PFSK-1 (cell line): ENCODE measurements around the gene CCDC47.

Experiments
- FOXP2 ChIP-seq: optimal IDR thresholded peaks from 2 replicates; pipeline ENCODE3; 2011; ENCODE audit warnings: borderline replicate concordance, control low read depth, inconsistent platforms; ENCODE audit not compliant: insufficient read depth; ENCODE audit errors: extremely low read length, extremely low read depth
- POLR2AphosphoS5 ChIP-seq: IDR thresholded peaks from 2 replicates; pipeline ENCODE4 v1.6.1; 2012; ENCODE audit warnings: low read depth, mild to moderate bottlenecking, control low read depth, low read length, moderate library complexity
- SIN3A ChIP-seq: IDR thresholded peaks from 2 replicates; pipeline ENCODE4 v1.6.1; 2012; ENCODE audit warnings: mild to moderate bottlenecking, low read length, moderate library complexity, borderline replicate concordance; ENCODE audit not compliant: insufficient read depth
- TAF1 ChIP-seq: IDR thresholded peaks from 2 replicates; pipeline ENCODE4 v1.6.1; 2012; ENCODE audit warnings: low read length, control low read depth, borderline replicate concordance; ENCODE audit not compliant: insufficient read depth
- TF ChIP-seq, protein P1 (sequence below), 2 experiments: IDR thresholded peaks; 2 replicates each; pipeline versions ENCODE4 v1.6.1 to v1.8.0; 2011 to 2012; ENCODE audit warnings: low read depth in 2 of 2, low read length in 2 of 2, control low read depth in 1 of 2, inconsistent platforms in 1 of 2, mild to moderate bottlenecking in 1 of 2, moderate library complexity in 1 of 2; ENCODE audit not compliant: insufficient read depth in 1 of 2

The CCDC47 gene

DNA sequence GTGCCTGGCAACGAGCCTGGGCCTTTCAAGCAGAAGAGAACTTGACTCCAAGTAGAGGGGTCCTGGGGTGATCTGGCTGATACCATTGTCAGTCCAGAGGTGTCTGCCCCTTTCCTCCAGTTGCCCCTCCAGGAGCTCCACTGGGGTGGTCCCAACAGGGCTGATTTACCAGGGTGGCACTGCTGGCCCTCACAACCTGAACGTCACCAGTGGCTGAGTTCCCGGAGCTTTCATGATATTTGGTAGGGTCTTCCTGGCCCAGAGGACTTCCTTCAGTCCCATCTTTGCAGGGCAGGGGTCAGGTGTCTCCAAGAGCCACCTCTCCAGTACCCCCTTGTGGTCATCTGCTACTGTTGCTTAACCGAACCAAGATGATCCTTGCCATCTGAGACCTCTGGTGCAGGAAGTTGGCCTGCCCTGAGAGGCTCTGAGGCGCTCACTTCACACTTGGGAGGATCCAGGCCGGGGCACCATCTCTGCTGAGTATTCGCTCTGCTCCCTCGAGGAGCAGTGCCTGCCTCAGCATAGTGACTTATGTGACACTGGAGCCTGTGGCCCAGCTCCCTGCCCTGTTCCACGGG is 76.9 kb downstream of the CCDC47 start:
- no peak for TF ChIP-seq POLR2AphosphoS5
- TF ChIP-seq SIN3A = no peak
- TF ChIP-seq, protein P1, sequence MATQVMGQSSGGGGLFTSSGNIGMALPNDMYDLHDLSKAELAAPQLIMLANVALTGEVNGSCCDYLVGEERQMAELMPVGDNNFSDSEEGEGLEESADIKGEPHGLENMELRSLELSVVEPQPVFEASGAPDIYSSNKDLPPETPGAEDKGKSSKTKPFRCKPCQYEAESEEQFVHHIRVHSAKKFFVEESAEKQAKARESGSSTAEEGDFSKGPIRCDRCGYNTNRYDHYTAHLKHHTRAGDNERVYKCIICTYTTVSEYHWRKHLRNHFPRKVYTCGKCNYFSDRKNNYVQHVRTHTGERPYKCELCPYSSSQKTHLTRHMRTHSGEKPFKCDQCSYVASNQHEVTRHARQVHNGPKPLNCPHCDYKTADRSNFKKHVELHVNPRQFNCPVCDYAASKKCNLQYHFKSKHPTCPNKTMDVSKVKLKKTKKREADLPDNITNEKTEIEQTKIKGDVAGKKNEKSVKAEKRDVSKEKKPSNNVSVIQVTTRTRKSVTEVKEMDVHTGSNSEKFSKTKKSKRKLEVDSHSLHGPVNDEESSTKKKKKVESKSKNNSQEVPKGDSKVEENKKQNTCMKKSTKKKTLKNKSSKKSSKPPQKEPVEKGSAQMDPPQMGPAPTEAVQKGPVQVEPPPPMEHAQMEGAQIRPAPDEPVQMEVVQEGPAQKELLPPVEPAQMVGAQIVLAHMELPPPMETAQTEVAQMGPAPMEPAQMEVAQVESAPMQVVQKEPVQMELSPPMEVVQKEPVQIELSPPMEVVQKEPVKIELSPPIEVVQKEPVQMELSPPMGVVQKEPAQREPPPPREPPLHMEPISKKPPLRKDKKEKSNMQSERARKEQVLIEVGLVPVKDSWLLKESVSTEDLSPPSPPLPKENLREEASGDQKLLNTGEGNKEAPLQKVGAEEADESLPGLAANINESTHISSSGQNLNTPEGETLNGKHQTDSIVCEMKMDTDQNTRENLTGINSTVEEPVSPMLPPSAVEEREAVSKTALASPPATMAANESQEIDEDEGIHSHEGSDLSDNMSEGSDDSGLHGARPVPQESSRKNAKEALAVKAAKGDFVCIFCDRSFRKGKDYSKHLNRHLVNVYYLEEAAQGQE (IDR thresholded peaks at IDR 0.05; ENCODE audit: insufficient read depth in 1 of 2, low read depth in 2 of 2, low read length in 2 of 2) = no peak
- no peak for TF ChIP-seq FOXP2
- no peak for TF ChIP-seq TAF1

DNA sequence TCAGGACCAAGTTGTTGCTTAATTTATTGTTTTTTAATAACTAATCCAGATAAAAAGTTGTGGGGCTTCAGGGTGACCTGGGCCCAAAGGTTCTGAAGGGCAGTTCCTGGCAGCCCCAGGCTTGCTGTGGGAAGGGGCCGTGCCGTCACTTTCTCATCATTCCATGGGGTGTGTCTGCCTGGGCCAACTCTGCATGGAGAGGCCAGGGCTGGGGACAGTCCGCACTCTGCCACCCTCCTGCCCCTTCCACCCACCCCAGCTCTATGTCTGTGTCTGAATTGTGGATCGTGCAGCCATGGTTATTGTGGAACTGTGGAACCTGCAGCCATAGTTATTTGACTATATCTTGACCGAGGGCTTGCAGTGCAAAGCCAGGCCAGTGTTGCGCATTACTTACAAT is 77.5 kb downstream of the CCDC47 start:
- TF ChIP-seq TAF1 (no peak), FOXP2 (no peak), SIN3A (no peak), POLR2AphosphoS5 (no peak)
- TF ChIP-seq, protein P1 (IDR thresholded peaks at IDR 0.05; ENCODE audit: insufficient read depth in 1 of 2, low read depth in 2 of 2, low read length in 2 of 2) = no peak
